GM21390 (cell line): ENCODE data around the gene ATP13A3.

ENCODE experiments used
- ATAC-seq: cut with Tn5 transposase; IDR thresholded peaks from one replicate; pipeline ENCODE4 v1.9.1; 2021; ENCODE audit not compliant: unreplicated experiment

The ATP13A3 gene

DNA sequence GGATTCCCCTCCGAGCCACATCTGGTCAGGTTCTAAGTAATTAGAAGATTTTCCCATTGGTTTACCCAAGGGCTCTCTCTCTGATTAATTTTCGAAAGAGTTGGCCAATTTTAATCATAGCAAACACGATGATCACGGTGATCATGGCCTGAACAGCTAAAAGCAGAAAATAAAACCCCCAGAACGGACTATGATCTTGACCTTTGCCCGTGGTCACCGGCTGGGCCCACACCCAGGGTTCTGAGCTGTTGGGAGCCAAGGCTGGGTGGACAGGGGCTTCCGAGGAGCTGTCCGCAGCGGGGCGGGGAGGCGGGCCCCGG is 90.3 kb downstream of the ATP13A3 start:
- no peak for ATAC-seq

DNA sequence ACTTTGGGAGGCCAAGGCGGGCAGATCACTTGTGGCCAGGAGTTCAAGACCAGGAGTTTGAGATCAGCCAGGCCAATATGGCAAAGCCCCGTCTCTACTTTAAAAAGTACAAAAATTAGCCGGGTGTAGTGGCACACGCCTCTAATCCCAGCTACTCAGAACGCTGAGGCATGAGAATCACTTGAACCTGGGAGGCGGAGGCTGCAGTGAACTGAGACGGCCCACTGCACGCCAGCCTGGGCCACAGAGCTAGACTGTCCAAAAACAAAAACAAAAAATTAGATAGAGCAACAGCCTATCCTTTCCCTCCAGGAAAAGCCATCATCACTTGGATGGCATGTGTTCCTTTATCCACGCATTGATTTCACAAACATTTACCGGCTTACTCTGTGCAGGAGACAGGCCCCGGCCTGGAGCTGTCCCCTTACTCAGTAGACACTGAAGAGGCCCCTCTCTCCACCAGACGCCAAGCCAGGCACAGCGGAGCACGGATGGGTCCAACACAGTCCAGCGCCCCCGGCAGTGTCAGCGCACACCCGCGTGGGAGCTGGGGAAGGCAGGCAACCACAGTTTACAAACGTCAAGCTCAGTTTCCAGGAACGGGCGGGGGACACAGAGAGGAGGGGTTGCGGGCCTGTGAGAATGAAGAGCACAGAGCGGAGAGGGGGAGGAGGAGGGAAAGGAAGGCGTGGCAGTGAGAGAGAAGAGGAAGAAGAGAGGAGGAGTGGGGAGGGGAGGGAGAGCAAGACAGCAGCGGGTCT is 90.8 kb downstream of the ATP13A3 start:
- ATAC-seq, result no peak

DNA sequence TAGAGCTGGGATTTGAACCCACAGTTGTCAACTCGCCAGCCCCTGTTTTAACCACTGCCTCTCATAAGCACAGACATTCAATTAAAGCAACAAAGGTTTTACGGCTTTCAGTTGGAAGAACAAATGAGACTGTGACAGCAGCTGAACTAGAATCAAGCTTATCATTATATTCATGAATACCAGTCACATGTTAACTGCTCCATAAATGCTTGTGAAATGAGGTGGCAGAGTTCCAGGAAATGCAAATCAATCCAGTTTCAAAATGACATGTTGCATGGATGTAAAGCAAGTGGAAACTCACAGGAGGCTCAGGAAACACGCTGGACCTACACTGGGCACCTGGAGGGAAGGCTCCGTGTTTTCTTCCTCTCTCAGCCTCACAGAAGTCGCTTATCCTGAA is 91.6 kb downstream of the ATP13A3 start:
- ATAC-seq, result no peak

DNA sequence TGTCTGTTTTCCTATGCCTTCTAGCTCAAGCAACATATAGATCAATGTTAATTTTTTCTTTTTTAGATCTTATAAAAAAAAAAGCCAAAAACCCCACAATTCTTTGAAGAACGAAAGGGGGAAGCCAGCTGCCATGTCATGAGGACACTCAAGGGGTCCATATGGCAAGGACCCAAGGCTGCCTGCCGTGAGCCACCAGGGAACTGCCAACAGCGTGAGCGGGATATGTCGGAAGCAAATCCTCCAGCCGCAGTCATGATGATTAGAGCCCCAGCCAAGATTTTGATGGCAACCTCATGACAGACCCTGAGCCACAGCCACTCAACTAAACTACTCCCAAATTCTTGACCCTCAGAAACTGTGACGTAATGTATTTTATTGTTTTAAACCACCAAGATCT is 94.2 kb downstream of the ATP13A3 start:
- no peak for ATAC-seq

DNA sequence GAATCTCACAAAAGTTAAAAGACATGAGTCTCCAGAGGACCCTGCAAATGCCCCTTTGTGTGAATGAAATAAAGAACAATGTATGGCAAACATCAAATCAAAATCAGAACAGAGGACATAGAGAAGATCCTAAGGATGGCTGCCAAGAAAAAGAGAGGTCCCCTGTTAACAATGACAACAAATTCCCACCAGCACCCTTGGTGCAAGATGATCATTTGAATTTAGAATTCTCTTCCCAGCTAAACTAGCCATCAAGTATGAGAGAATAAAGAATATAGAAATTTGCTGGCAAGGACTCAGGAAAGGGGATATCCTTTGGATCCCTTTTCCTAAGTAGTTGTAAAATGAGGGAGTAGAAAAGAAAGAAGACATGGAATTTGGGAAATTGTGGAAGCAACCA is 96.0 kb downstream of the ATP13A3 start:
- ATAC-seq, result no peak

DNA sequence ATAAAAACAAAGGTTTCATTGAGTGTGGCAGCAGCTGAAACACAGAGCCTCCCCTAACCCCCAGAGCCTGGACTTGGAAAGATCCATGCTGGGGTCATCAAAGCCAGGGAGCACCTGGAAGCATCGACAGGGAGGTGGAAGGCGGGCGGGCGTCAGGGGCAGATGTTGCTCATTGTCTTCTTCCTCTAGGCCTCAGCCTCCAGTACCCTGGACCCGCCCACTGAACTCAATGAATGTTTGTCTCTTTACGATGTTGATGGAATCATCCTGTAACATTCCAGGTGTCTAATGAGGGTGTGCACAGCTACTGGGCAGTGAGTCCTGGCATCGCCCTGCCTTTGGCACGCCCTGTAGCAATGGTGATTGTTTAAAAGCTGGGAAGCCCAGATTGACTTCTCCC is 97.5 kb downstream of the ATP13A3 start:
- ATAC-seq, result no peak

DNA sequence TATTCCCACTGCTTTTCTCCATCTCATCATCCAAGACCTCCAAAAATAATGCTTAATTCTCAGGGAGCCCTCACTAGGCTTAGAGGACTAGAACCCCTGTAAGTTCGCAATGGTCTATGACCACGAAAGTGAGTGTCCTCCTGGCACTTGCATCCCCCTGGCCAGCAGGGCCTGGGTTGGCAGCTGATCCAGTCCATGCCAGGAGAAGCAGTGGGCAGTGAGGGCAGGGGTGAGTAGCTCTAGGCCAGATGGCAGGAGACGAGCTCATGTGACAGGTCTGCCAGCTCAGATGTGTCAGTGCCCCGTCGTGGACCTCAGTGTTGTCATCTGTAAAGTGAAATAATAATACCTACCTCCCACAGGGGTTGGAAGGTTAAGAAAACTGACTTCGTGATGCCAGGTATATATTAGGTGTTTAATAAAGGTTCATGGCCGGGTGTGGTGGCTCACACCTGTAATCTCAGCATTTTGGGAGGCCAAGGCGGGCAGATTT is 98.8 kb downstream of the ATP13A3 start:
- ATAC-seq, result no peak

DNA sequence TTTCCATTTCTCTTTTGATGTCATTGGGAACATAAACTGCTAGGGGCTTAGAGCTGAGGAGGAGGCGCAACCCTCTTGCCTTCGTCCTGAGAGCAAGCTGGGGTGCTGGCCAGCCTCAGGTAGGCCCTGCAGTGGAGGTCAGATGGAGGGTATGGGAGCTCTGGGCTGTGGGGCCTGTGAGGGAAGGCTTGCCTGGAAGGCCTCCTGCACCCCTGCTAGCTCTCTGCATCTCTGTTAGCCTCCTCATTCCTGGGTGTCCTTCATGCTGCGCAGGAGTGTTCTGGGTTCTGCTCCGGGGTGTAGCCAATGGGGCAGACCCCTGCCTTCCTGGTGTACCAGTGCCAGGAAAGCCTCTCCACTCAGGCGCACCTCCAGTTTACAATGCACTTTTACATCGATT is 99.5 kb downstream of the ATP13A3 start:
- no peak for ATAC-seq

DNA sequence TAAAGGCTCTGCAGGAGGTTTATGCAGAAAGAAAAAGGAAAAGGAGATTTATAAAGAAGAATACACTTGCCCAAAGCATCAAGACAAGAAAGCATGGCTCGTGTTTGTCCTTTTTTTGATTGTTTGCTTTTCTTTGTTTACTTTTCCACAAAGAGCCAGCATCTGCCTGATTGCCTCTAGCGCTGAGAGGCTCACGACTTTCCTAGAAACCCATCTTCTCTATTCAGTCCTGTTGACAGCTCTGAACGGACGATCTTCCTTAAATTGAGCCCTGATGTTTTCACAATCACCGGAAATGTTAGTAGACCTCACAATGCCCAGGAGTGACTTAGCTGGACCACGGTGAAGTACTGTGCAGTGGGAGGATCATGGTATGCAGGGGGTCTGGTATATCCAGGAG is 100.2 kb downstream of the ATP13A3 start:
- ATAC-seq, result no peak

DNA sequence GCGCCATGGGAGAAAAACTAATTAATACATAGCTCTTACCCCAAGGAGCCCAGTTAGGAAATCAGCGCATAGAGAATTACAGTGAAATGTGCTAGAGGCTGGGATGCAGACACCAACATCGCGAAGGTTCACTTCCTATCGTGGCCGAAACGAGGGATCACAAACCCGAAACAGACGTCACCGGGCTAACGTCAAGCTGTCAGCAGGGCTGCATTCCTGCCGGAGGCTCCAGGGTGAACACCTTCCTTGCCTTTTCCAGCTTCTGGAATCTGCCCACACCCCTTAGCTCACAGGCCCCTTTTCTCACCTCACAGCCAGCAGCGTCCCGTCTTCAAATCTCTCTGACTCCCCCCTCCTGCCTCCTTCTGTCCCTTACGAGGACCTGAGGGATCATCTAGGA is 100.7 kb downstream of the ATP13A3 start:
- ATAC-seq, result no peak

DNA sequence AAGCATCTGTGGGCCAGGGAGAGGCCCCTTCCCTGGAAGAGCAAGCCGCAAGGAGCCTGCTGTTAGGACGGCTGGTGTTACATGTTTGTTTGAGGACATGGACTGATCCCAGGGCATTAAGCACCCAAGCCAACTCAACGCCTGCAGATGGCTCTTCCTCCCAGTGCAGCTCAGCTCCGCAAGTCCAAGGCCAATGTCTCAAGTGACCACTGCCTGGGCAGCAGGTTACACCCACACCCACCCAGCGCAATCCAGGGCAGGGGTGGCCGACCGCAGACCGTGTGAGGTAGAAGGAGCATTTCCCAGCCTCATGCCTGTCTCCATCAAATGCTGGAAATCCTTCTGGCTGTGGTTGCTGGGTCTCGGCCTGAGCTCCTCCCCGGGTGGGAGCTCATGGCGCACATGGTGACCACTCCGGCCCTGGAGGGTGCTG is 102.2 kb downstream of the ATP13A3 start:
- ATAC-seq, result no peak

DNA sequence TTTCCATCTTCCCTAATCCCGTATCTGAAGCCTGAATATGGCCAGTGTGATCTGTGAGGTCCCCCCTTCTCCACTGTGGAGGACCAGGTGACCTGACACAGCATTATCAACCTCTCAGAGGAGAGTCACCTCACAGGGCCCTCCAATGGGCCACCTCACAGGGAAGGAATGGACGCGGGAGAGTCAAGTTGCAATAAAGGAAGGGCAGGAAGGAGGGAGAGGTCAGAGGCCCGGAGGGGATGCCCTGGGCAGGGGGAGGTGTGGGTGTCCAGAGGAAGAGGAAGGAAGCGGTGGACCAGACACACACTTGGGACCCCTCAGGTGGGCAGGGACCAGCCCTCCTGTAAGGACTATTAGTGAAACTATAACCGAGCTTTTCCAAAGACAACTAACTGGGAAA is 102.6 kb downstream of the ATP13A3 start:
- ATAC-seq, result no peak

DNA sequence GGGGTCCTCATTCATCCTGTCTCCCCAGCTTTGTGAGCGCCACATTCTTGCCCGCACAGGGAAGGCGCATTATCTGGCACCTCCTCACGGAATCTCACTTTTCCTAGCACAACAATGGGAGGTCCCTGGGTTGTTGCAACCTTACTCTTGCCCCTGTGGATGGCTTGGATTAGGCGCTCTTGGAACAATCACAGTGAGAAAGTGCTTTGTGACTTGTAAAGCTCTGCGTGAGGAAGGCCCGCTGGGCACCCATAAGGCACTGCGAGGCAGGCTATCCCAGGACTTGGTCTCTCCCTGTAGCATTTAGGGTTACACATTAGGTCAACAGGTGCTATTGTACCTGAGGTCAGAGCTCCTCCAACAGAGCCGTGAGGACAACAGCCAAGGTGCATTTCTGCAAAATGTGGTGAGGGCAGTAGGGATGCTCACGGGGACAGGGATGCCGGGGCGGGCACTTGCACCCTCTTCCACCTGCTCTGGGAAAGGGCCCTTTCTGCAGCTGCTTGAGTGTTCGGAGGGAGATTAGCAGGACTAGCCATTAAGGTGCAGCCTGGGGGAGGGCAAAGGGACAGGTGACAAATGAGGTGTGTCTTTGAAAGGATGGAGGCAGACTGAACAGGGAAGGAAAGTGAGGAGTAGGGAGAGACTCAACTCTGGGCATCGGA is 103.4 kb downstream of the ATP13A3 start:
- ATAC-seq, result no peak

DNA sequence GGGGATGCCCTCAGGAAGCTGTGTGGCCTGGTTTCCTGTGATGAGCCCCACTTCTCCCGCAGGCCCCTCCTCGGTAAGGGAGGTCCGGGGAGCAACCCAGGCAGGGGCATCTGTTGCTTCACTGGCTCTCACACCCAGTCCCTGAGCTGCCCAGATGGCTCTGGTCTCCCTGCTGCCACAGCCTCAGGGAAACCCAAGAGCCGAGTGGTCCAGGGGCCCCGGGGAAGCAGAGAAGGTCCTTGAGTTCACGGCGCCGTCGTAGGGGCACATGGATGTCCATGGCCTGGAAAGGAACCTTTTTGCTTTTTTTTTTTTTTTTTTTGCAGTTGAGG is 103.9 kb downstream of the ATP13A3 start:
- ATAC-seq, result no peak

DNA sequence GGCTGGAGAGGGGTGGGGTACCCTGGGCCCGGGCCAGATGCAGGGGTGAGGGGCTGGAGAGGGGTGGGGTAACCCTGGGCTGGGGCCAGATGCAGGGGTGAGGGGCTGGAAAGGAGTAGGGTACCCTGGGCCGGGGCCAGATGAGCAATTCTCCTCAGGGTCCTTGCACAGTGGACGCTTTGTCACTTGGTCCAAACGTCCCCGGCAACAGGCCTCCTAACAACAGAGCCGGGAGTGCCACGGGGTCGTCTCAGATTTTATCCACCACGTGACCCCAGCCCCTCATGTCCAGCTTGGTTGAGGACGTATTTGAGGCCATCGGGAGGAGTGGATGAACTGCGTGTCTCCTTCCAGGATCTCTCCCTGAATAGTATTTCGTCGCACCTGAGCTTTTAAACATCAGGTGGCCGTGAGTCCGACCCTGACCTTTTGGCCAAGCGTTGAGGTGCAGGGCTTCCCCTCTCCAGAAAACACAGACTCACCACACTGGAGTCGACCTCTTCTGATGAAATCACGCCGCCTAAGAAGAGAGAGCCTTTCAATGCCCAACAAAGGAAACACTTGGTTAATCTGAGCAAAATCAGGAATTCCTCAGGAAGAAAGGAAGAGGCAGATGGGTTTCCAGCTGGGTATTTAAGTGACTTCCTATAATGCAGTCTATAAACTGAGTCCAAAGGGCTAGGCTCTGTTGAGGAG is 104.5 kb downstream of the ATP13A3 start:
- ATAC-seq, result no peak

DNA sequence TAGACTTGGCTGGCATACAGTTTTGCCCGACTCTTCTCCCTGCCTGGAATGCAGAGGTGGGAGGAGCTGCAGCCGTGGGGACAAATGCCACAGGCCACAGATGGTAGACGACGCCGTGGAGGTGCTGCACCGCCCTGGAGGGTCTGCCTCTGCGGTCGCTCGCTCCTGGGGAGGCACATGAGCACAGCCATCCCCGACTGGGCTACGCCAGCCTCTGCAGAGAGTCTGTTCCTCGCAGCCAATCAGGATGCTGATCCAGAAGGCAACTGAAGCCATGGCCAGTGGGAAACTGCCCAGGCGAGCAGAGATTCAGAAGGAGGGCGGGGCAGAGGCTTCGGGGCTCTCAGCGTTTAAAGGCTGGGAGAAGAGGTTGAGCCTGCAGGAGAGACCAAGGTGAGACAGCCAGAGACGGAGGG is 105.3 kb downstream of the ATP13A3 start:
- no peak for ATAC-seq

DNA sequence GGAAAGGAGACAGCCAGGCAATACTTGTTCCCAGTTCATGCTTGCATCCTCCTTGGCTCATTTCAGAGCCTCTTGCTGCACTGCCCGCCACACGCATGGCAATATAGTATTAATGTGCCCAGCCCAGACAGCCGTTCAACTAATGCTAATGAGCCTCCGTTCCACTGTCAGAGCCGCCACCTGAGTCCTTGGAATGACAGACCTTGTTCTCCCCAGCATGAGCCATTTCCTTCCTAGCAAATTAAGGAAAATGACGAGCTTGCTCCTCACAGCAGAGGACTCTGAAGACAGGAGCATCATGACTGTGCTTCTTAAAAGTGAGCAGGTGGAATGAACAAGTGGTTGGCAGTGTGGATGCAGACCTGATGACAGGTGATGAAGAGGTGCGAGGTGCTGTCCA is 106.5 kb downstream of the ATP13A3 start:
- ATAC-seq, result no peak

DNA sequence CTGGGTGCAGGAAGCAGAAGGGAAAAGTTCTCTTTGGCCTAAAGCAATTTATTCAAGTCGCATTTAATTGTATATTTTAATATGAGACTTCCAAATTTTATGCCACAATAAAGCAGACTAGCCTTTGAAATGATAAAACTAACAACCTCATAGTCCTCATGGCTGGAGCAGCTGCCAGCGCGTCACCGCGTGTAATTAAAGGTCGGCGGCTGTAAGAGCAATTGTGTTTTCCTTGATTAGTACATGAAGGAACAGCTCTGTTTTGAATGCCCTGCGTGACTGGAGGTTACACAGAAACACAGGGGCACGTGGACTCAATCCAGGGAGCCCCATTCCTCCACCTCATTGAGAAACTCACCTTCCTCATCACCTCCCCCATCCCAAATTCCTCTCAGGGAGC is 107.2 kb downstream of the ATP13A3 start:
- no peak for ATAC-seq

DNA sequence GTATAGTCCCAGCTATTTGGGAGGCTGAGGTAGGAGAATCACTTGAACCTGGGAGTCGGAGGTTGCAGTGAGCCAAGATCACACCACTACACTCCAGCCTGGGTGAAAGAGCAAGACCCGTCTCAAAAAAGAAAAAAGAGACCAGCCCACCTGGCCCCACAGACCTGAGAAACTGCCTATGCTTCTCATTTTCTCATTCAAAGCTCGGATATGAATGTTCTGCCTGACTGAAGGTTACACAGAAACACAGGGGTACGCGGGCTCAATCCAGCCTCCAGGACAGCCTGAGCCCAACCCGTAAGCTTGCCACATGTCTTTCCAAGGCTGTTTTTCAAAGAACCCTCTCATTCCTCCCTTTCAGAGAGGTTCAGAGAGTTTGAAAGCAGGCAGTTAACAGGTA is 107.6 kb downstream of the ATP13A3 start:
- ATAC-seq, result no peak

DNA sequence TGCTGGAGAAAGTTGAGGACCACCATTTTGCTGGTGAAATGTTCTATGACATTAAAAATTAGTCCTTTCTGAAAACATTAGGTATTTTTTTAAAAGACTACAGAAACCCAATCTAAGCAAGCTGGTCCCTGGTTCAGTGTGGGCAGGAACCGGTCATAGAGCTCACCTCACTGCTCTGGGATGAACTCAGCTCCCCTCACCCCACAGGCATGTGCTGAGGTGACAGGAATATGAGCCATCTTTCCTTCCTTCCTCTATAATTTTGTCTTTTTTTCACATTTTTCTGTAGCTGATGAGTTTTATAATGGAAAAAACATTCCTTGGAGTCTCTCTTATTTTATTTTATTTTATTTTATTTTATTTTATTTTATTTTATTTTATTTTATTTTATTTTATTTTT is 109.1 kb downstream of the ATP13A3 start:
- ATAC-seq, result no peak

DNA sequence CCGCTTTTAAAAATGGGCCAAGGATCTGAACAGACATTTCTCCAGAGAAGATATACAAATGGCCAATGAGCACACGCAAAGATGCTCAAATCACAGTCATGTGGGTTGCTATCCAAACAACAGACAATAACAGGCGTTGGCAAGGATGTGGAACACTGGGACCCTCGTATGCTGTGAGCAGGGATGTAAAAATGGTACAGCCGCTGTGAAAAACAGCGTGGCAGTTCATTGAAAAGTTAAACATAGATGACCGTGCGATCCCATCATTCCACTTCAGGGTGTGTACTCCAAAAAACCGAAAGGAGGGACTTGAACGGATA is 110.6 kb downstream of the ATP13A3 start:
- ATAC-seq, result no peak

DNA sequence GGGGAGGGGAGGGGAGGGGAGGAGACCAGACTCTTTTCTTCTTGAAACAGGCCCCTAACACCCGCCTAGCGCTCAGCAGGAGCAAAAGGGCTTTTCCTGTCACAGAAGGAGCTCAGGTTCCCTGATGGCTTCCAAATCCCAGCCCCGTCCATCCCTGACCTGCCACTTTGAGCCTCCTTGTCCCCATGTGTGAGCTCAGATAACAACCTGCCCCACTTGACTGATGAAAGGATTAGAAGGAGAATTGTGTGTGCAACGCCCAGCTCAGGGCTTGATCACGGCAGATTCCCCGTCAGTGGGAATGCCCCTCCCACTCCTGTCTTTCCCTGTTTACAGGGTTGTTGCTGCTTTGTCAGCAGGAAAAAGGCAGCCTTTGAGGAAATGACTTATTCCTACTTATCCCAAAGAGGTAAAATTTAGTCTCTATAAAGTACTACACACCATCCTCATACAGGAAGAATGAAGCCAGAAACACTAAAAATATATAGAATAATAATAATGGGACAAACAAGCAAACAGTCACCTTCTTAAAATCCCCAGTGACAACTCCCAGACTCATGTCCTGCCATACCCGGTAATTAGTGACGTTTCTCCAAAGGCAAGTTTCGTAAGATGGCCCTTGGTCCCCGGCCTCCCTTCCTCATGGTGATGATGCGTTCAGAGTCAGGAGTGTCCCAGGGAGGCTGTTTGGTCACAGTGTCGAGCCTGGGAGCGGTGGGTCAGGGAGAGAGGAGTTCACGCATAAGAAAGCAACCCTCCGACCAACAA is 111.1 kb downstream of the ATP13A3 start:
- no peak for ATAC-seq
